Fibroblast of mammary gland (primary cell): Measurements from ENCODE around the gene NAGLU.

Experiments used
- DNase-seq: peaks from one replicate; pipeline ENCODE4 v3.0.0-alpha.2; 2010; ENCODE audit warnings: low read depth
- H3K4me3 ChIP-seq: 2 replicates; pipeline ENCODE4 v1.5.1; 2011; ENCODE audit warnings: low read depth, mild to moderate bottlenecking, low read length, moderate library complexity; ENCODE audit not compliant: control insufficient read depth
- CTCF ChIP-seq: conservative IDR thresholded peaks from 2 replicates; pipeline ENCODE4 v1.5.1; 2011; ENCODE audit warnings: low read depth, low read length, inconsistent platforms; ENCODE audit not compliant: control insufficient read depth, insufficient read depth

NAGLU gene

GRCh38 chr17:42590886-42591285 is 54.8 kb downstream of the NAGLU start:
- H3K4me3 ChIP-seq: no peak overlapping the region
- no peak for DNase-seq
- TF ChIP-seq CTCF: no peak

- no peak for TF ChIP-seq CTCF
- H3K4me3 ChIP-seq: no peak overlapping the region
- DNase-seq: no peak
Observed at GRCh38 chr17:42591411-42591810, 55.4 kb downstream of the NAGLU start.
